CD4-positive, CD25-positive, alpha-beta regulatory T cell (primary cell): Measurements from ENCODE around the gene CIBAR2. TPM values are rescaled to one million over a fixed set of nuclear protein-coding genes. Genes with fewer than 3 reads are reported as not detected.

Experiments used
- ATAC-seq, 2 donors: fragments of 150-1000 bp; cut with Tn5 transposase; one replicate each; pipeline ENCODE4 v1.10.0; 2021; ENCODE audit warnings: low read depth in 2 of 2, moderate number of reproducible peaks in 2 of 2, moderate library complexity in 1 of 2
- DNase-seq, 3 donors: peaks; one replicate each; pipeline versions ENCODE4 v3.0.0 to v3.0.0-alpha.2; 2012 to 2022; ENCODE audit warnings: mixed read lengths in 1 of 3
- H3K27ac ChIP-seq: one replicate; pipeline ENCODE4 v1.7.0; 2013; ENCODE audit warnings: mild to moderate bottlenecking, low read length; ENCODE audit not compliant: insufficient read depth, poor library complexity, severe bottlenecking
- H3K27me3 ChIP-seq: one replicate; pipeline ENCODE4 v1.7.0; 2013; ENCODE audit warnings: low read length; ENCODE audit not compliant: control insufficient read depth, insufficient read depth
- H3K36me3 ChIP-seq: one replicate; pipeline ENCODE4 v1.7.0; 2013; ENCODE audit warnings: mild to moderate bottlenecking, low read length, moderate library complexity; ENCODE audit not compliant: control insufficient read depth, insufficient read depth
- H3K4me1 ChIP-seq: 2 replicates; pipeline ENCODE4 v1.7.0; 2013; ENCODE audit warnings: mild to moderate bottlenecking, low read length; ENCODE audit not compliant: insufficient read depth, control insufficient read depth, poor library complexity, severe bottlenecking
- H3K4me3 ChIP-seq: one replicate; pipeline ENCODE4 v1.7.0; 2013; ENCODE audit warnings: low read depth, mild to moderate bottlenecking, low read length, moderate library complexity
- H3K9me3 ChIP-seq, 2 experiments: 1 replicate in 1 of 2; 2 replicates in 1 of 2; pipeline ENCODE4 v1.7.0; 2013; ENCODE audit warnings: low read length in 2 of 2, mild to moderate bottlenecking in 1 of 2, moderate library complexity in 1 of 2; ENCODE audit not compliant: control insufficient read depth in 2 of 2
- H3K27ac Mint-ChIP-seq, 3 donors: one replicate each; pipeline ENCODE4 v1.8.0; 2020 to 2022; ENCODE audit warnings: mild to moderate bottlenecking in 3 of 3, mixed read lengths in 3 of 3, moderate library complexity in 2 of 3
- H3K27me3 Mint-ChIP-seq: one replicate; pipeline ENCODE4 v1.8.0; 2022; ENCODE audit warnings: mild to moderate bottlenecking, mixed read lengths
- H3K36me3 Mint-ChIP-seq: one replicate; pipeline ENCODE4 v1.8.0; 2020; ENCODE audit warnings: mixed read lengths
- H3K4me1 Mint-ChIP-seq, 4 donors: one replicate each; pipeline ENCODE4 v1.8.0; 2020 to 2022; ENCODE audit warnings: mixed read lengths in 4 of 4, mild to moderate bottlenecking in 1 of 4
- H3K4me3 Mint-ChIP-seq, 4 donors: one replicate each; pipeline ENCODE4 v1.8.0; 2020 to 2022; ENCODE audit warnings: mild to moderate bottlenecking in 4 of 4, mixed read lengths in 4 of 4, moderate library complexity in 3 of 4
- H3K9me3 Mint-ChIP-seq, 7 donors: one replicate each; pipeline ENCODE4 v1.8.0; 2020 to 2022; ENCODE audit warnings: mixed read lengths in 7 of 7, mild to moderate bottlenecking in 3 of 7, moderate library complexity in 2 of 7
- polyA plus RNA-seq, 4 donors: library from polyadenylated mRNA; unstranded; fragments of 300-500 nt; fragmentation: Illumina TruSeq; gene quantifications; one replicate each; pipeline ENCODE4 v1.2.3, GENCODE V29; 2021
- total RNA-seq: library from RNA; stranded (reverse); gene quantifications from one replicate; pipeline ENCODE4 v1.2.3, GENCODE V29; 2022

Gene CIBAR2
- total and polyA plus RNA-seq, 5 donors from 2014 or later: not detected

GRCh38 chr16:85153656-85154091 is 41.4 kb upstream of the CIBAR2 start:
- H3K27me3 ChIP-seq: no peaks in the 10 kb centered on the region
- H3K27ac ChIP-seq: no peak overlapping the region
- H3K9me3 ChIP-seq: no peaks in the 10 kb centered on the region
- no peak overlapping the region for H3K4me3 ChIP-seq
- DNase-seq: no peak
- H3K27ac Mint-ChIP-seq: no peak overlapping the region
- peaks cover 0 to 1% (median 0%) of the 10 kb centered on the region in 7 donors for H3K9me3 Mint-ChIP-seq
- H3K4me1 ChIP-seq: no peaks in the 10 kb centered on the region
- no peaks in the 10 kb centered on the region for H3K27me3 Mint-ChIP-seq
- no peaks in the 10 kb centered on the region for H3K36me3 ChIP-seq
- peaks cover 0 to 15% (median 4%) of the 10 kb centered on the region in 4 donors for H3K4me1 Mint-ChIP-seq
- ATAC-seq: no peak
- no peaks in the 10 kb centered on the region for H3K36me3 Mint-ChIP-seq
- no peak overlapping the region for H3K4me3 Mint-ChIP-seq

DNA sequence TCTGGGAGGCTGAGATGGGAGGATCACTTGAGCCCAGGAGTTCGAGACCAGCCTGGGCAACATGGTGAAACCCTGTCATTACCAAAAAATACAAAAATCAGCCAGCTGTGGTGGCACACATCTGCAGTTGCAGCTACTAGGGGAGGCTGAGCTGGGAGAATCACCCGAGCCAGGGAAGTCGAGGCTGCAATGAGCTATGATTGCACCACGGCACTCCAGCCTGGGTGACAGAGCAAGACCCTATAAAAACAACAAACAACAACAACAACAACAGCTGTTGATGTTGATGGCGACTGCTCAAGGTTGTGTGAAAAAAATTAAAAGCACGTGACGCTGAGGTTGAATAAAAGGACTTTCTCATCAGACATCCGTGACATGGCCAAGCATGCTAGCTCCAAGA is 40.8 kb upstream of the CIBAR2 start:
- no peak overlapping the region for H3K27ac Mint-ChIP-seq
- Histone ChIP-seq H3K9me3 (no peaks in the 10 kb centered on the region), H3K36me3 (no peaks in the 10 kb centered on the region), H3K4me3 (no peak overlapping the region), H3K27me3 (no peaks in the 10 kb centered on the region), H3K4me1 (no peaks in the 10 kb centered on the region), H3K27ac (no peak overlapping the region)
- peaks cover 0 to 1% (median 0%) of the 10 kb centered on the region in 7 donors for H3K9me3 Mint-ChIP-seq
- DNase-seq: no peak
- peaks cover 0 to 12% (median 3%) of the 10 kb centered on the region in 4 donors for H3K4me1 Mint-ChIP-seq
- ATAC-seq: no peak
- no peaks in the 10 kb centered on the region for H3K27me3 Mint-ChIP-seq
- H3K4me3 Mint-ChIP-seq: no peak overlapping the region
- no peaks in the 10 kb centered on the region for H3K36me3 Mint-ChIP-seq

GRCh38 chr16:85152414-85153030 is 40.2 kb upstream of the CIBAR2 start:
- DNase-seq (no peak), ATAC-seq (no peak)
- H3K9me3 Mint-ChIP-seq: peaks cover 0 to 1% (median 0%) of the 10 kb centered on the region in 7 donors
- no peak overlapping the region for H3K4me3 Mint-ChIP-seq
- H3K4me1 ChIP-seq: no peaks in the 10 kb centered on the region
- no peaks in the 10 kb centered on the region for H3K27me3 Mint-ChIP-seq
- no peaks in the 10 kb centered on the region for H3K36me3 ChIP-seq
- no peaks in the 10 kb centered on the region for H3K36me3 Mint-ChIP-seq
- no peaks in the 10 kb centered on the region for H3K27me3 ChIP-seq
- H3K27ac ChIP-seq: no peak overlapping the region
- peaks cover 0 to 7% (median under 1%) of the 10 kb centered on the region in 4 donors for H3K4me1 Mint-ChIP-seq
- H3K27ac Mint-ChIP-seq: no peak overlapping the region
- H3K9me3 ChIP-seq: no peaks in the 10 kb centered on the region
- no peak overlapping the region for H3K4me3 ChIP-seq

DNA sequence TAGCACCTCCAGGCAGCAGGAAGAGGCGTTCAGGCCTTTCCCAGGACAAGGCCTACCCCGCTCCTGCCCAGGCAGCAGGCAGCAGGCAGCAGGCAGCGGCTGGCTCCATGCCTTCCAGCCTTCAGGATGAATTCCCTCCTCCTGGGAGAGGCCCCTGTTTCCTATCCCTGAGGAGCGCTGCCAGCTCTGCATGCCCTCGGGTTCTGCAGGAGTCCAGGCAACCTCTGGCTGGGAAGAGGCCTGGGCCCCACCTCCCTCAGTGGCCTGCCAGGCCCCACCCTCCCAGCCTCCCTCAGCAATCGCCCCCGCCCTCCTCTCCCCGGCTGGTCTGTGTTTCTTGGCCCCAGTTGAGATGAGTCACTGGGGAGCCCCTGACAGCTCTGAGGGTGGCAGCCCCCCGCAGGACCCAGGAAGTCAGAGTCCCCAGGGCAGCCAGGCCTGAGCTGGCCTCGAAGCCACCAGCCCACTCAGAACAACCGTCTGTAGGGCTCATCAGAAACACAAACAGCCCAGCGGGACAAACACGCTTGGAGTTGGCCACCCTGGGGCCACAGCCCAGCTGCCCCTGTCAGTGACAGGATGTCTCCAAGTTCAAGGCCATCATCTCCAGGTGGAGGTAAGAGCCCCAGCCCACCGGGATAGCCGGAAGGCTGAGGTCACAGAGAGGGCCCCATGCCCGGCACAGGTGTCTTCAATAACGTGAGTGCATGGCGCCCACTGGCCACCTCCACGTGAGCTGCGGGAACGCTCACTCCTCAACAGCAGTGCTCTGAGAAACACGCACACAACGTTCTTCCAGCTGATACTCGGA is 39.5 kb upstream of the CIBAR2 start:
- Mint-ChIP-seq H3K36me3 (no peaks in the 10 kb centered on the region), H3K4me3 (no peak overlapping the region), H3K27me3 (no peaks in the 10 kb centered on the region), H3K4me1 (no peaks in the 10 kb centered on the region), H3K9me3 (peaks cover 0 to 1% (median 0%) of the 10 kb centered on the region in 7 donors), H3K27ac (peak overlapping the region in 1 of 3 donors; percentile 14)
- no peak overlapping the region for H3K4me3 ChIP-seq
- no peaks in the 10 kb centered on the region for H3K4me1 ChIP-seq
- H3K36me3 ChIP-seq: no peaks in the 10 kb centered on the region
- no peak overlapping the region for H3K27ac ChIP-seq
- ATAC-seq (no peak), DNase-seq (no peak)
- H3K27me3 ChIP-seq: no peaks in the 10 kb centered on the region
- H3K9me3 ChIP-seq: no peaks in the 10 kb centered on the region

GRCh38 chr16:85151079-85151602 is 38.9 kb upstream of the CIBAR2 start:
- Histone ChIP-seq H3K4me3 (no peak overlapping the region), H3K9me3 (no peaks in the 10 kb centered on the region), H3K27ac (no peak overlapping the region), H3K4me1 (no peaks in the 10 kb centered on the region), H3K36me3 (no peaks in the 10 kb centered on the region), H3K27me3 (no peaks in the 10 kb centered on the region)
- Mint-ChIP-seq H3K27me3 (no peaks in the 10 kb centered on the region), H3K36me3 (no peaks in the 10 kb centered on the region), H3K4me3 (no peak overlapping the region), H3K27ac (peak overlapping the region in 1 of 3 donors; percentile 32), H3K9me3 (peaks cover 0 to 1% (median 0%) of the 10 kb centered on the region in 7 donors), H3K4me1 (no peaks in the 10 kb centered on the region)
- ATAC-seq (no peak), DNase-seq (no peak)

DNA sequence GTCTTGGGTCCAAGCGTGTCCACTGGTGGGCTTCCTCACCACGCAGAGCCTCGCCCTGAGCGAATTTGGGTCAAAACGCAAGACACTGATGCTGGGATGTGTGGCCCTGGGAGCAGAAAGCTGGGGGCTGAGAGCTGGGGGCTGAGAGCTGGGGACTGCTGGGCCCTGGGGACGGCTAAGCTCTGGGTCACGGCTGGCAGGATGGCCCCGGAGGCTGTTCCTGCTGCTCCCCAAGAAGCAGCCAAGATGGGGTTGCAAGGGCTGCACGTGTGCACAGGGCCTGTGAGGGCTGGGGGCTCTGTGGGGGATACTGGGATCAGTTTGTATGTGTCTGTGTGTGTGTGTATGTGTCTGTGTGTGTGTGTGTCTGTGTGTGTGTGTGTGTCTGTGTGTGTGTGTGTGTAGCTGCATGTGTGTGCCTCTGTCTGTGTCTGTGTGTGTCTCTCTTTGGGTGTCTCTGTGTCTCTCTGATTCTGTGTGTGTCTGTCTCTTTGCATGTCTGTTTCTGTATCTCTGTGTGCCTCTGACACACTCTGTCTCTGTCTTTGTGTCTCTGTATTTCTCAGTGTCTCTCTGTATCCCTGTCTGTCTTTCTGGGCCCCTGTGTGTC is 38.2 kb upstream of the CIBAR2 start:
- H3K27ac Mint-ChIP-seq: no peak overlapping the region

DNA sequence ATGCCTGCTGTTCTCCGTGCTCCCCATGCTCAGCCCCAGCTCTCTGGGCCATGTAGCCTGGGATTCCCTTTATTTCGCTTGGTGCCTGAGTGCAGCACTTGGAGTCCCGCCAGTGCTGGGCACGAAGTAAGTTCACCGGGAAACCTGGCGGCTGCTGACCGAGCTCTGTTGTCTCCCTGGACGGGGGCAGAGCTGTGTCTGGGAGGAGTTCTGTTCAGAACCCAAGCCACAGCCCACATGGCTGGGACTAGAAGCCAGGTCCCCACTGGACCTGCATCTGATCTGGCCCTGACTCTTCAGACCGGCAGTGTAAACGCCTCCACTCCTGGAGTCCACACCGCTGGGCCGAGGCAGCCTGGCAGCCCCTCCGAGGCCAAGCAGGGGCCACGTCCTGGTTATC is 37.5 kb upstream of the CIBAR2 start:
- Histone ChIP-seq H3K27ac (no peak overlapping the region), H3K36me3 (no peaks in the 10 kb centered on the region), H3K4me1 (no peaks in the 10 kb centered on the region), H3K27me3 (no peaks in the 10 kb centered on the region), H3K4me3 (no peak overlapping the region), H3K9me3 (no peaks in the 10 kb centered on the region)
- peaks cover 0 to 1% (median 0%) of the 10 kb centered on the region in 7 donors for H3K9me3 Mint-ChIP-seq
- no peak overlapping the region for H3K27ac Mint-ChIP-seq
- DNase-seq: no peak
- H3K4me1 Mint-ChIP-seq: no peaks in the 10 kb centered on the region
- H3K27me3 Mint-ChIP-seq: no peaks in the 10 kb centered on the region
- H3K36me3 Mint-ChIP-seq: no peaks in the 10 kb centered on the region
- no peak overlapping the region for H3K4me3 Mint-ChIP-seq
- no peak for ATAC-seq

More for the DNA sequence above, 38.2 kb upstream of the CIBAR2 start:
- no peaks in the 10 kb centered on the region for H3K4me1 ChIP-seq
- no peak overlapping the region for H3K27ac ChIP-seq
- H3K4me3 Mint-ChIP-seq: no peak overlapping the region
- no peaks in the 10 kb centered on the region for H3K36me3 Mint-ChIP-seq
- H3K36me3 ChIP-seq: no peaks in the 10 kb centered on the region
- DNase-seq (no peak), ATAC-seq (no peak)
- H3K9me3 ChIP-seq: no peaks in the 10 kb centered on the region
- H3K4me1 Mint-ChIP-seq: no peaks in the 10 kb centered on the region
- H3K27me3 ChIP-seq: no peaks in the 10 kb centered on the region
- peaks cover 0 to 1% (median 0%) of the 10 kb centered on the region in 7 donors for H3K9me3 Mint-ChIP-seq
- no peaks in the 10 kb centered on the region for H3K27me3 Mint-ChIP-seq
- H3K4me3 ChIP-seq: no peak overlapping the region
